Measurements from ENCODE around the gene ABR. TPM values are rescaled to one million over a fixed set of nuclear protein-coding genes. Genes with fewer than 3 reads are reported as not detected.

The ABR gene
- total and polyA plus RNA-seq, 2 of the 13 experiments (the other 11 are each of a cell fraction or from before 2014, with no cell fraction given), result 12.4 to 40.4 TPM

DNA sequence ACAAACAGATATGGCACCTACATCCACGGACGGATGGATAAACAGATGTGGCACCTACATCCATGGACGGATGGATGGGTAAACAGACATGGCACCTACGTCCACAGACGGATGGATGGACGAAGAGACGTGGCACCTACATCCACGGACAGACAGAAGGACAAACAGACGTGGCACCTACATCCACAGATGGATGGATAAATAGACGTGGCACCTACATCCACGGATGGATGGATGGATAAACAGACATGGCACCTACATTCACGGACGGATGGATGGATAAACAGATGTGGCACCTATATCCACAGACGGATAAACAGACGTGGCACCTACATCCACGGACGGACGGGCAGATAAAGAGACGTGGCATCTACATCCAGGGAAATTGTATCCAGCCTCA lies 137.3 kb downstream of the ABR start:
- TF ChIP-seq CREM (IDR thresholded peaks at IDR 0.05) (no peak), CREM (CRISPR knock-in tag; IDR thresholded peaks at IDR 0.05) (no peak), ZNF256 (CRISPR knock-in tag; conservative IDR thresholded peaks at IDR 0.05) (no peak), REXO4 (CRISPR knock-in tag; IDR thresholded peaks at IDR 0.05; ENCODE audit: borderline replicate concordance) (no peak), CBX1 (IDR thresholded peaks at IDR 0.05; ENCODE audit: low read depth) (no peak), ZNF552 (CRISPR knock-in tag; IDR thresholded peaks at IDR 0.05; ENCODE audit: borderline replicate concordance) (no peak), ZNF747 (CRISPR knock-in tag; IDR thresholded peaks at IDR 0.05; ENCODE audit: borderline replicate concordance) (no peak), ZNF569 (CRISPR knock-in tag; IDR thresholded peaks at IDR 0.05; ENCODE audit: borderline replicate concordance) (no peak), HHEX (CRISPR knock-in tag; IDR thresholded peaks at IDR 0.05) (no peak)
- TF ChIP-seq, protein P1, sequence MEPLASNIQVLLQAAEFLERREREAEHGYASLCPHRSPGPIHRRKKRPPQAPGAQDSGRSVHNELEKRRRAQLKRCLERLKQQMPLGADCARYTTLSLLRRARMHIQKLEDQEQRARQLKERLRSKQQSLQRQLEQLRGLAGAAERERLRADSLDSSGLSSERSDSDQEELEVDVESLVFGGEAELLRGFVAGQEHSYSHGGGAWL (CRISPR knock-in tag; IDR thresholded peaks at IDR 0.05), result no peak
- TF ChIP-seq, protein P2, sequence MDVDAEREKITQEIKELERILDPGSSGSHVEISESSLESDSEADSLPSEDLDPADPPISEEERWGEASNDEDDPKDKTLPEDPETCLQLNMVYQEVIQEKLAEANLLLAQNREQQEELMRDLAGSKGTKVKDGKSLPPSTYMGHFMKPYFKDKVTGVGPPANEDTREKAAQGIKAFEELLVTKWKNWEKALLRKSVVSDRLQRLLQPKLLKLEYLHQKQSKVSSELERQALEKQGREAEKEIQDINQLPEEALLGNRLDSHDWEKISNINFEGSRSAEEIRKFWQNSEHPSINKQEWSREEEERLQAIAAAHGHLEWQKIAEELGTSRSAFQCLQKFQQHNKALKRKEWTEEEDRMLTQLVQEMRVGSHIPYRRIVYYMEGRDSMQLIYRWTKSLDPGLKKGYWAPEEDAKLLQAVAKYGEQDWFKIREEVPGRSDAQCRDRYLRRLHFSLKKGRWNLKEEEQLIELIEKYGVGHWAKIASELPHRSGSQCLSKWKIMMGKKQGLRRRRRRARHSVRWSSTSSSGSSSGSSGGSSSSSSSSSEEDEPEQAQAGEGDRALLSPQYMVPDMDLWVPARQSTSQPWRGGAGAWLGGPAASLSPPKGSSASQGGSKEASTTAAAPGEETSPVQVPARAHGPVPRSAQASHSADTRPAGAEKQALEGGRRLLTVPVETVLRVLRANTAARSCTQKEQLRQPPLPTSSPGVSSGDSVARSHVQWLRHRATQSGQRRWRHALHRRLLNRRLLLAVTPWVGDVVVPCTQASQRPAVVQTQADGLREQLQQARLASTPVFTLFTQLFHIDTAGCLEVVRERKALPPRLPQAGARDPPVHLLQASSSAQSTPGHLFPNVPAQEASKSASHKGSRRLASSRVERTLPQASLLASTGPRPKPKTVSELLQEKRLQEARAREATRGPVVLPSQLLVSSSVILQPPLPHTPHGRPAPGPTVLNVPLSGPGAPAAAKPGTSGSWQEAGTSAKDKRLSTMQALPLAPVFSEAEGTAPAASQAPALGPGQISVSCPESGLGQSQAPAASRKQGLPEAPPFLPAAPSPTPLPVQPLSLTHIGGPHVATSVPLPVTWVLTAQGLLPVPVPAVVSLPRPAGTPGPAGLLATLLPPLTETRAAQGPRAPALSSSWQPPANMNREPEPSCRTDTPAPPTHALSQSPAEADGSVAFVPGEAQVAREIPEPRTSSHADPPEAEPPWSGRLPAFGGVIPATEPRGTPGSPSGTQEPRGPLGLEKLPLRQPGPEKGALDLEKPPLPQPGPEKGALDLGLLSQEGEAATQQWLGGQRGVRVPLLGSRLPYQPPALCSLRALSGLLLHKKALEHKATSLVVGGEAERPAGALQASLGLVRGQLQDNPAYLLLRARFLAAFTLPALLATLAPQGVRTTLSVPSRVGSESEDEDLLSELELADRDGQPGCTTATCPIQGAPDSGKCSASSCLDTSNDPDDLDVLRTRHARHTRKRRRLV (CRISPR knock-in tag; IDR thresholded peaks at IDR 0.05), result no peak
- H2AFZ ChIP-seq (ENCODE audit: low read length), result no peak overlapping the region
- no peak overlapping the region for H3K4me3 ChIP-seq (replicated peaks in 1 of 3; ENCODE audit: insufficient read depth in 1 of 3, low read depth in 2 of 3, low read length in 3 of 3)
- H3K9ac ChIP-seq (ENCODE audit: insufficient read depth, low read depth, low read length), result no peak overlapping the region
- ATAC-seq (no peak), FAIRE-seq (no peak), DNase-seq (ENCODE audit: low spot score) (no peak)
- BruUV-seq (replicated peaks), result no TSS peak
- H3K9me3 ChIP-seq (ENCODE audit: low read length), result no peaks in the 10 kb centered on the region
- H3K79me2 ChIP-seq (ENCODE audit: insufficient read depth, low read length), result no peaks in the 10 kb centered on the region
- intact Hi-C loops (cut with micrococcal nuclease; ENCODE audit: unreplicated experiment) (no loop called here), in situ Hi-C loops (cut with HindIII; ENCODE audit: extremely low pct_ligation_motif_present, low pct_unique_long_range_greater_than_20kb) (no loop called here)
- POLR2A ChIA-PET, result no interaction called here
- no peaks in the 10 kb centered on the region for H4K20me1 ChIP-seq (ENCODE audit: insufficient read depth, low read length)
- H3K4me2 ChIP-seq (ENCODE audit: low read depth, low read length), result no peak overlapping the region
- H3K4me1 ChIP-seq (ENCODE audit: insufficient read depth, low read length), result peaks cover 19% of the 10 kb centered on the region
- no peaks in the 10 kb centered on the region; a peak in 1 of 5 replicates for H3K36me3 ChIP-seq (replicated peaks in 1 of 2; ENCODE audit: control insufficient read depth in 1 of 2, insufficient read depth in 2 of 2, low read length in 2 of 2)
- WGBS (ENCODE audit: low lambda C conversion rate), result 97% methylated on average over 19 of the region's 19 CpGs
- no peaks in the 10 kb centered on the region for H3K27me3 ChIP-seq (ENCODE audit: control insufficient read depth in 1 of 2, insufficient read depth in 2 of 2, low read length in 2 of 2)
- CTCF ChIA-PET (ENCODE audit: low intra/inter-chr PET ratio, low total read pairs), result no interaction called here
- no peak overlapping the region for H3K27ac ChIP-seq (ENCODE audit: extremely low read length, insufficient read depth, low read length)
